Tibial nerve (tissue), 4 donors: ENCODE measurements around the gene SPATS2L. TPM values are rescaled to one million over a fixed set of nuclear protein-coding genes. Genes with fewer than 3 reads are reported as not detected.

Experiments
- DNase-seq, 2 donors: peaks; one replicate each; pipeline ENCODE4 v3.0.0-alpha.2; 2019; ENCODE audit warnings: low spot score in 2 of 2
- H3K27ac ChIP-seq, 4 donors: fragments of 200-600 bp; sonication (generic) in 3 of 4; one replicate each; pipeline ENCODE4 v1.5.1; 2017 to 2019; ENCODE audit warnings: mild to moderate bottlenecking in 1 of 4
- H3K27me3 ChIP-seq, 2 donors: fragments of 200-600 bp; sonication (generic) in 1 of 2; one replicate each; pipeline versions ENCODE4 v1.5.1 to v1.6.0; 2017 to 2019
- H3K36me3 ChIP-seq, 3 donors: fragments of 200-600 bp; sonication (generic); one replicate each; pipeline ENCODE4 v1.5.1; 2018 to 2019
- H3K4me1 ChIP-seq, 4 donors: fragments of 200-600 bp; sonication (generic) in 3 of 4; one replicate each; pipeline ENCODE4 v1.5.1; 2017 to 2019
- H3K4me3 ChIP-seq, 4 donors: fragments of 200-600 bp; sonication (generic) in 3 of 4; one replicate each; pipeline ENCODE4 v1.5.1; 2017 to 2019; ENCODE audit warnings: mild to moderate bottlenecking in 1 of 4, moderate library complexity in 1 of 4
- H3K9me3 ChIP-seq, 4 donors: fragments of 200-600 bp; sonication (generic) in 3 of 4; one replicate each; pipeline ENCODE4 v1.5.1; 2017 to 2019
- EP300 ChIP-seq, 2 donors: sonication (generic); formaldehyde crosslinking; IDR thresholded peaks; one replicate each; pipeline ENCODE4 v1.6.1; 2017; ENCODE audit warnings: antibody characterized with exemption in 2 of 2, mild to moderate bottlenecking in 1 of 2
- POLR2A ChIP-seq, 2 donors: fragments of 450-650 bp; IDR thresholded peaks; one replicate each; pipeline ENCODE4 v1.6.1; 2017; ENCODE audit warnings: antibody characterized with exemption in 2 of 2, mild to moderate bottlenecking in 2 of 2, moderate library complexity in 2 of 2
- WGBS, 2 donors: methylation state at CpG; one replicate each; pipeline ENCODE4 v1.1.5; 2018; 5-methylcytosine and 5-hydroxymethylcytosine counted together
- total RNA-seq, 4 donors: library from RNA; depleted of rRNA; stranded (reverse); fragments of >200 nt; gene quantifications; one replicate each; pipeline ENCODE4 v1.1.0, GENCODE V29; 2016
- TF ChIP-seq, protein P1 (sequence below), 5 experiments: fragments of 200-600 bp in 3 of 5; fragments of 450-650 bp in 2 of 5; sonication (generic) in 3 of 5; IDR thresholded peaks; one replicate each; pipeline ENCODE4 v1.5.1; 2016 to 2019; ENCODE audit warnings: antibody characterized with exemption in 5 of 5, mild to moderate bottlenecking in 3 of 5, moderate library complexity in 2 of 5

SPATS2L gene
- total RNA-seq, 4 donors from 2014 or later = 50.9 to 74.1 (median 57.2) TPM

DNA sequence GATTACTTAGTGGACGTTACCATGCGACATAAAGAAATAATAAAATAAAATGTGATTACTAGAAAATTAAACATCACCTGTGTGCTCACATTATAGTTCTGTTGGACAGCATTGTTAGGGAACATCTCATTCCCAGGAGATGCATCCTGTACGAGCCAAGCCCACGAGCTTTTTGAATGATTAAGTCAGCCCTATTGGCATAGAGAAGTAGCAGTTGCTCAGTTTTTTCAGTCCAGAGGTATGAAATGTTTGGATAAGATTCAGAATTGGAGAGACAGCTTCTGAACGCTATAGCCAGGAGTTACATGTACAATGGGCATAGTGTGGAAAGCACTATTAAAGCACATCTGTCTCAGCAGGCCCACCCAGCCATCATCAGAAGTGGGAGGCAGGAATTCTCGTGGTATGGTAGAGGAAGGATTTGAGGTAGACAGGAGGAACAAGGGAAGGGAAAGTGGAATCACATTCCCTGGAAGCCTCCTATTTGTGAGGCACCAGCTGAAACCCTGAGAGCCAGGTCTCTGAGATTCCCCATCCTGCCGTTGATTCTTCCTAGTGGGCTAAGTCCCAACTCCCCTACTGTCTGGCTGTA lies 8.6 kb downstream of the SPATS2L start:
- whole genome bisulfite sequencing, 2 donors = 79 to 80% methylated on average over 7 of the region's 7 CpGs
- no peak overlapping the region for H3K27ac ChIP-seq
- TF ChIP-seq, protein P1, sequence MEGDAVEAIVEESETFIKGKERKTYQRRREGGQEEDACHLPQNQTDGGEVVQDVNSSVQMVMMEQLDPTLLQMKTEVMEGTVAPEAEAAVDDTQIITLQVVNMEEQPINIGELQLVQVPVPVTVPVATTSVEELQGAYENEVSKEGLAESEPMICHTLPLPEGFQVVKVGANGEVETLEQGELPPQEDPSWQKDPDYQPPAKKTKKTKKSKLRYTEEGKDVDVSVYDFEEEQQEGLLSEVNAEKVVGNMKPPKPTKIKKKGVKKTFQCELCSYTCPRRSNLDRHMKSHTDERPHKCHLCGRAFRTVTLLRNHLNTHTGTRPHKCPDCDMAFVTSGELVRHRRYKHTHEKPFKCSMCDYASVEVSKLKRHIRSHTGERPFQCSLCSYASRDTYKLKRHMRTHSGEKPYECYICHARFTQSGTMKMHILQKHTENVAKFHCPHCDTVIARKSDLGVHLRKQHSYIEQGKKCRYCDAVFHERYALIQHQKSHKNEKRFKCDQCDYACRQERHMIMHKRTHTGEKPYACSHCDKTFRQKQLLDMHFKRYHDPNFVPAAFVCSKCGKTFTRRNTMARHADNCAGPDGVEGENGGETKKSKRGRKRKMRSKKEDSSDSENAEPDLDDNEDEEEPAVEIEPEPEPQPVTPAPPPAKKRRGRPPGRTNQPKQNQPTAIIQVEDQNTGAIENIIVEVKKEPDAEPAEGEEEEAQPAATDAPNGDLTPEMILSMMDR (IDR thresholded peaks at IDR 0.05) = no peak
- TF ChIP-seq EP300 (IDR thresholded peaks at IDR 0.05) = no peak
- TF ChIP-seq POLR2A (IDR thresholded peaks at IDR 0.05) = no peak
- DNase-seq = no peak
- H3K27me3 ChIP-seq = no peaks in the 10 kb centered on the region
- no peaks in the 10 kb centered on the region for H3K36me3 ChIP-seq
- H3K4me1 ChIP-seq = peaks cover 0 to 79% (median 16%) of the 10 kb centered on the region in 4 donors
- H3K9me3 ChIP-seq = no peaks in the 10 kb centered on the region
- no peak overlapping the region for H3K4me3 ChIP-seq

DNA sequence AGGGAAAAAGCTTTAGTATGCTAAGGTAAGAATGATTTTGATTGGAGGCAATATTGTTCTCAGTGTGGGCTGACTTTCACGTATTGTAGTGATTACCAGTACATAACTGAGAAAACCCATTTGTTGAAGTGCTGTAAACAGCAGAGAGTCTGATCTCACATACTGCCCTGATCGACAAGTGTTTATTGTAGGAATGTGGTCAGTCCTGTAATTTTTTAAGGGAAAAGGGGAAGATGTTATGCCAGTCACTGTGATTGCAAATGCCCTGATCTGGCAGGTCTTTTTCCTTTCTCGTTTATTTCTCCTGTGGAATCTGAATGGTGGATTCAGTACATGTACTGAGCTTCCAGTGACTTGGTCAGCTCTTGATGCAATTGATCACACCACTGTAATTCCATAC lies 11.5 kb downstream of the SPATS2L start:
- DNase-seq = no peak
- H3K27me3 ChIP-seq = no peaks in the 10 kb centered on the region
- no peak overlapping the region for H3K4me3 ChIP-seq
- no peaks in the 10 kb centered on the region for H3K36me3 ChIP-seq
- no peaks in the 10 kb centered on the region for H3K9me3 ChIP-seq
- 29 to 32% methylated on average over 3 of the region's 3 CpGs for WGBS, 2 donors
- TF ChIP-seq EP300 (IDR thresholded peaks at IDR 0.05) (no peak), POLR2A (IDR thresholded peaks at IDR 0.05) (no peak)
- TF ChIP-seq, protein P1 (IDR thresholded peaks at IDR 0.05) = no peak
- peak overlapping the region in 2 of 4 donors; percentile 6 to 45 for H3K27ac ChIP-seq
- H3K4me1 ChIP-seq = peaks cover 3 to 83% (median 21%) of the 10 kb centered on the region in 4 donors

DNA sequence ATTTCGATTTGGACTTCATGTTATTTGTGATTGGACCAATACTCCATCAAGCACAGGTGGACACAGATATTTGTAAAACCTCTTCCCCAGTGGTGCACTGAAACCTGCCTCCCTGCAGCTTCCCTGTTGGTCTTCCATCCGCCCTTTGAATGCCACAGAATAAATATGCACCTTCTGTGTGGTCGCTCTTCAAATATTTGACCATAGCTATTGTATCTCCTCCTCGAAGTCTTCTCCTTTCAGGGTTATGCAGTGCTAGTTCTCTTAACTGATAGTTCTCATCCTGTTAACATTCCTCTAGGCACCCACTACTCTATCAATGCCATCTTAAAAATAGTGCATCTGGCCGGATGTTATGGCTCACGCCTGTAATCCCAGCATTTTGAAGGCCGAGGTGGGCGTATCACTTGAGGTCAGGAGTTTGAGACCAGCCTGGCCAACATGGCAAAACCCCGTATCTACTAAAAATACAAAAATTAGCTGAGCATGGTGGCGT lies 12.5 kb downstream of the SPATS2L start:
- H3K36me3 ChIP-seq = no peaks in the 10 kb centered on the region
- no peaks in the 10 kb centered on the region for H3K9me3 ChIP-seq
- H3K27me3 ChIP-seq = no peaks in the 10 kb centered on the region
- no peak for DNase-seq
- no peak overlapping the region for H3K4me3 ChIP-seq
- peaks cover 3 to 90% (median 21%) of the 10 kb centered on the region in 4 donors for H3K4me1 ChIP-seq
- H3K27ac ChIP-seq = peak overlapping the region in 2 of 4 donors; percentile 73 to 76
- TF ChIP-seq POLR2A (IDR thresholded peaks at IDR 0.05) = no peak
- TF ChIP-seq, protein P1 (IDR thresholded peaks at IDR 0.05) = no peak
- TF ChIP-seq EP300 (IDR thresholded peaks at IDR 0.05) = no peak
- 81 to 85% methylated on average over 10 of the region's 10 CpGs for WGBS, 2 donors

DNA sequence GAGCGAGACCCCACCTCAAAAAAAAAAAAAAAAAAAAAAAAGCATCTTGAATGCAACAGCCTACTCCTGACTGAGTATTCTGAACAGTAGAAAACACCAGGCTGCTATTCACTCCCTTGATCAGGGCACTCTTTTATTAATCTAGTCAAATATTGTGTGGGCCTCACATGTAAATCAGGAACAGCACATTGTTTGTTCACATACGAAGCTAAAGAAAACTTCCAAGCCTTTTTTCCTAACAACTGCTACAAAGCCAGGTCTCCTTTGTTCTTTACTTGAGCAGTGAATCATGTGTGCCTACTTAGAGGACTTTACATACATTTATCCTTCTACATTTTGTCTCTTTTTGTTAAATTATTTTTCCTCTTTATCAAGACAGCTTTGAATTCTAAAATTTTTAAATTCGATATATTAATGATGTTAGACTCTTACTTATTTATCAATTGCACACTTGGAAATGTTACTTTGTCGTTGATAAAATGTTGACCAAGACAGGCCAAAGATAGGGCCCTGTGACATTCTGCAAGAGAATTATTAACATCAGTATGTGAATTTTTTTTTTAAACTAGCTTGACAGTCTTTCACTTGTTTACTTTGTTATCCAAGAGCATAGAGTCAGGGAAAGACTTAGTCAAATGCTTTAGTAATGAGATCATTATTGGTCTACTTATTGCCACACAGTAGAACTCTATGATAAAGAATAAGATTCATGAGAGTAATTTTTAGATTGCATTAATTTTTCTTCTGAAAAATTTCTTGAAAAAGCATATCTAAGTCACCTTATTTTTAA lies 13.2 kb downstream of the SPATS2L start:
- DNase-seq = no peak
- Histone ChIP-seq H3K27ac (peak overlapping the region in 2 of 4 donors; percentile 73 to 76), H3K4me1 (peaks cover 3 to 87% (median 21%) of the 10 kb centered on the region in 4 donors), H3K9me3 (no peaks in the 10 kb centered on the region), H3K27me3 (no peaks in the 10 kb centered on the region), H3K4me3 (no peak overlapping the region), H3K36me3 (no peaks in the 10 kb centered on the region)
- no peak for TF ChIP-seq EP300 (IDR thresholded peaks at IDR 0.05)
- TF ChIP-seq, protein P1 (IDR thresholded peaks at IDR 0.05) = no peak
- no peak for TF ChIP-seq POLR2A (IDR thresholded peaks at IDR 0.05)
- 51 to 56% methylated on average over 4 of the region's 4 CpGs for WGBS, 2 donors

DNA sequence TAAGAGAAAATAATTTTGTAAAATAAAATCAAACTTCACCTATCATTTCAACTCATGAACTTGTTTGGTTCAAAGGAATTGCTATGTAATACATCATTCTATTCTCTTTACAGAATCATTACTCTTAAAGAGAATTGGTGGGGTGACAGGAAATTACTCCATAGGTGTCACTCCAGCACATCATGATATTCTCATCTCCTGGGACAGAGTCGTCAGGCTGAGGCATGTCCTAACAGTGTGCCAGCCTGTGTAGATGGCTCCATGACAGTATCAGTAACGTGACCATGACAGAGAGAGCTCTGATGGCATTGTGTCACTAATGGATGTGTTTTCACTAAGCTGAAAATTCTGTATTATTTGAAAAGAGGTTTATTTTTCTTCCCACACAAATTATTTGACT lies 13.9 kb downstream of the SPATS2L start:
- Histone ChIP-seq H3K4me1 (peaks cover 3 to 81% (median 21%) of the 10 kb centered on the region in 4 donors), H3K27me3 (no peaks in the 10 kb centered on the region), H3K4me3 (no peak overlapping the region), H3K27ac (peak overlapping the region in 2 of 4 donors; percentile 73 to 76), H3K9me3 (no peaks in the 10 kb centered on the region), H3K36me3 (no peaks in the 10 kb centered on the region)
- no peak for TF ChIP-seq POLR2A (IDR thresholded peaks at IDR 0.05)
- TF ChIP-seq EP300 (IDR thresholded peaks at IDR 0.05) = no peak
- TF ChIP-seq, protein P1 (IDR thresholded peaks at IDR 0.05) = no peak
- WGBS, 2 donors = 39 to 46% methylated on average over 2 of the region's 2 CpGs
- no peak for DNase-seq
